Iris pigment epithelial cell (primary cell): ENCODE measurements around the gene CRACR2B.

ENCODE experiments used
- DNase-seq: peaks from one replicate; pipeline ENCODE4 v3.0.0-alpha.2; 2011; ENCODE audit warnings: low read depth

CRACR2B gene

GRCh38 chr11:827146-827896 lies 398 bp upstream of the CRACR2B start:
- DNase-seq = no peak

GRCh38 chr11:828506-829175 lies 922 bp downstream of the CRACR2B start:
- no peak for DNase-seq

- no peak for DNase-seq
Measured at GRCh38 chr11:829176-829846, 1.6 kb downstream of the CRACR2B start.

GRCh38 chr11:829847-830294 lies 2.2 kb downstream of the CRACR2B start:
- no peak for DNase-seq

GRCh38 chr11:830295-831117 lies 2.8 kb downstream of the CRACR2B start:
- peak; percentile 70 for DNase-seq

- no peak for DNase-seq
Measured at GRCh38 chr11:831118-831864, 3.6 kb downstream of the CRACR2B start.

GRCh38 chr11:831961-832528 lies 4.3 kb downstream of the CRACR2B start:
- DNase-seq = no peak

GRCh38 chr11:832529-833113 lies 4.9 kb downstream of the CRACR2B start, which contains the start of gene CD151:
Gene CD151, plus strand, starts transcription at chr11:832952. Its CDS starts 3,118 bp downstream, at chr11:836070.
- DNase-seq = peak; percentile 57

GRCh38 chr11:833114-833791 lies 5.5 kb downstream of the CRACR2B start:
- no peak for DNase-seq

- no peak for DNase-seq
Measured at GRCh38 chr11:833849-834311, 6.2 kb downstream of the CRACR2B start.

- peak; percentile 67 for DNase-seq
Measured at GRCh38 chr11:834371-835316, 6.9 kb downstream of the CRACR2B start.

- DNase-seq = no peak
Measured at GRCh38 chr11:836274-836673, 8.6 kb downstream of the CRACR2B start.

GRCh38 chr11:836700-837099 lies 9.0 kb downstream of the CRACR2B start:
- DNase-seq = no peak

- DNase-seq = no peak
Measured at GRCh38 chr11:837189-837989, 9.7 kb downstream of the CRACR2B start.

GRCh38 chr11:837990-838307 lies 10.2 kb downstream of the CRACR2B start:
- no peak for DNase-seq

- DNase-seq = no peak
Measured at GRCh38 chr11:838441-839279, 10.9 kb downstream of the CRACR2B start.

- DNase-seq = no peak
Measured at GRCh38 chr11:839280-839623, 11.5 kb downstream of the CRACR2B start.
